Measurements from ENCODE around the gene GAL3ST2.

GAL3ST2 gene

GRCh38 chr2:241815477-241816430 lies 39.1 kb downstream of the GAL3ST2 start:
- H3K9ac ChIP-seq (ENCODE audit: low read depth, low read length, poor library complexity), result peak overlapping the region; percentile 4
- no peak overlapping the region for H4K91ac ChIP-seq (ENCODE audit: low read depth, low read length, poor library complexity)
- H3K27ac ChIP-seq (replicated peaks; ENCODE audit: low read length), result no peak overlapping the region
- H3K27me3 ChIP-seq (ENCODE audit: control insufficient read depth in 3 of 3, insufficient read depth in 3 of 3, low read depth in 1 of 3, low read length in 3 of 3), result peaks cover 0 to 6% (median 0%) of the 10 kb centered on the region in 3 experiments
- peak overlapping the region; percentile 80 for H3K23ac ChIP-seq (ENCODE audit: low read depth, low read length, poor library complexity)
- WGBS, 2 donors (ENCODE audit: extremely low coverage in 2 of 2, insufficient read length in 2 of 2, insufficient replicate concordance in 1 of 2), result no CpG with 5 or more reads among the region's 48 CpGs
- H2BK120ac ChIP-seq (ENCODE audit: low read depth, low read length), result no peak overlapping the region
- H2BK15ac ChIP-seq (ENCODE audit: low read length), result peak overlapping the region; percentile 67
- no peak for DNase-seq (ENCODE audit: low spot score)
- no peak overlapping the region for H2AFZ ChIP-seq (ENCODE audit: low read length)
- no peak overlapping the region for H3K4me3 ChIP-seq (ENCODE audit: low read length in 2 of 2)
- H2BK5ac ChIP-seq (ENCODE audit: low read length), result peak overlapping the region; percentile 75
- H2AK5ac ChIP-seq (ENCODE audit: low read depth, low read length), result peak overlapping the region; percentile 94
- peak overlapping the region; percentile 85 for H3K18ac ChIP-seq (ENCODE audit: low read length)
- peaks cover 3% of the 10 kb centered on the region for H3K79me1 ChIP-seq (ENCODE audit: low read depth, low read length)
- H4K8ac ChIP-seq (ENCODE audit: low read depth, low read length), result peak overlapping the region; percentile 92
- H3K9me3 ChIP-seq (replicated peaks in 1 of 2; ENCODE audit: control insufficient read depth in 2 of 2, insufficient read depth in 1 of 2, low read depth in 1 of 2, low read length in 2 of 2), result no peaks in the 10 kb centered on the region
- H3K4me2 ChIP-seq (ENCODE audit: insufficient read depth, low read length, poor library complexity, severe bottlenecking), result no peak overlapping the region
- H3K14ac ChIP-seq (ENCODE audit: low read length), result peak overlapping the region; percentile 94
- peak overlapping the region; percentile 41 for H2BK12ac ChIP-seq (ENCODE audit: low read length)
- no peaks in the 10 kb centered on the region for H3K36me3 ChIP-seq (replicated peaks in 1 of 2; ENCODE audit: control insufficient read depth in 2 of 2, insufficient read depth in 2 of 2, low read length in 2 of 2)
- peaks cover 0 to 2% of the 10 kb centered on the region in 2 donors for H3K4me1 ChIP-seq (ENCODE audit: control insufficient read depth in 2 of 2, insufficient read depth in 1 of 2, low read depth in 1 of 2, low read length in 2 of 2)
- no peak overlapping the region for H3K4ac ChIP-seq (ENCODE audit: low read length)

GRCh38 chr2:241816431-241817121 lies 40.0 kb downstream of the GAL3ST2 start:
- no peak for DNase-seq (ENCODE audit: low spot score)
- Histone ChIP-seq H2BK120ac (ENCODE audit: low read depth, low read length) (no peak overlapping the region), H3K27me3 (ENCODE audit: control insufficient read depth in 3 of 3, insufficient read depth in 3 of 3, low read depth in 1 of 3, low read length in 3 of 3) (peaks cover 0 to 6% (median 0%) of the 10 kb centered on the region in 3 experiments), H3K4me1 (ENCODE audit: control insufficient read depth in 2 of 2, insufficient read depth in 1 of 2, low read depth in 1 of 2, low read length in 2 of 2) (peaks cover 0 to 2% of the 10 kb centered on the region in 2 donors), H4K91ac (ENCODE audit: low read depth, low read length, poor library complexity) (no peak overlapping the region), H3K4me2 (ENCODE audit: insufficient read depth, low read length, poor library complexity, severe bottlenecking) (no peak overlapping the region), H2BK12ac (ENCODE audit: low read length) (peak overlapping the region; percentile 58), H3K4me3 (ENCODE audit: low read length in 2 of 2) (no peak overlapping the region), H2BK15ac (ENCODE audit: low read length) (no peak overlapping the region), H2AFZ (ENCODE audit: low read length) (peak overlapping the region; percentile 40), H3K18ac (ENCODE audit: low read length) (peak overlapping the region; percentile 85), H3K27ac (replicated peaks; ENCODE audit: low read length) (no peak overlapping the region), H2BK5ac (ENCODE audit: low read length) (peak overlapping the region; percentile 75), H3K79me1 (ENCODE audit: low read depth, low read length) (peaks cover 3% of the 10 kb centered on the region), H2AK5ac (ENCODE audit: low read depth, low read length) (peak overlapping the region; percentile 94), H3K4ac (ENCODE audit: low read length) (no peak overlapping the region), H3K36me3 (replicated peaks in 1 of 2; ENCODE audit: control insufficient read depth in 2 of 2, insufficient read depth in 2 of 2, low read length in 2 of 2) (no peaks in the 10 kb centered on the region), H3K23ac (ENCODE audit: low read depth, low read length, poor library complexity) (peak overlapping the region; percentile 80), H3K9ac (ENCODE audit: low read depth, low read length, poor library complexity) (no peak overlapping the region), H3K9me3 (replicated peaks in 1 of 2; ENCODE audit: control insufficient read depth in 2 of 2, insufficient read depth in 1 of 2, low read depth in 1 of 2, low read length in 2 of 2) (no peaks in the 10 kb centered on the region), H4K8ac (ENCODE audit: low read depth, low read length) (no peak overlapping the region), H3K14ac (ENCODE audit: low read length) (peak overlapping the region; percentile 94)
- no CpG with 5 or more reads among the region's 33 CpGs for WGBS, 2 donors (ENCODE audit: extremely low coverage in 2 of 2, insufficient read length in 2 of 2, insufficient replicate concordance in 1 of 2)

- Histone ChIP-seq H3K4me1 (ENCODE audit: control insufficient read depth in 2 of 2, insufficient read depth in 1 of 2, low read depth in 1 of 2, low read length in 2 of 2) (peaks cover 0 to 2% of the 10 kb centered on the region in 2 donors), H3K4me2 (ENCODE audit: insufficient read depth, low read length, poor library complexity, severe bottlenecking) (no peak overlapping the region), H3K36me3 (replicated peaks in 1 of 2; ENCODE audit: control insufficient read depth in 2 of 2, insufficient read depth in 2 of 2, low read length in 2 of 2) (no peaks in the 10 kb centered on the region), H2BK5ac (ENCODE audit: low read length) (peak overlapping the region; percentile 75), H3K23ac (ENCODE audit: low read depth, low read length, poor library complexity) (no peak overlapping the region), H3K27ac (replicated peaks; ENCODE audit: low read length) (no peak overlapping the region), H2BK15ac (ENCODE audit: low read length) (no peak overlapping the region), H3K9me3 (replicated peaks in 1 of 2; ENCODE audit: control insufficient read depth in 2 of 2, insufficient read depth in 1 of 2, low read depth in 1 of 2, low read length in 2 of 2) (no peaks in the 10 kb centered on the region), H3K4ac (ENCODE audit: low read length) (no peak overlapping the region), H4K91ac (ENCODE audit: low read depth, low read length, poor library complexity) (no peak overlapping the region), H3K14ac (ENCODE audit: low read length) (peak overlapping the region; percentile 56), H2BK12ac (ENCODE audit: low read length) (peak overlapping the region; percentile 58), H3K4me3 (ENCODE audit: low read length in 2 of 2) (no peak overlapping the region), H2AFZ (ENCODE audit: low read length) (peak overlapping the region; percentile 40), H3K9ac (ENCODE audit: low read depth, low read length, poor library complexity) (no peak overlapping the region), H3K27me3 (ENCODE audit: control insufficient read depth in 3 of 3, insufficient read depth in 3 of 3, low read depth in 1 of 3, low read length in 3 of 3) (peaks cover 0 to 6% (median 0%) of the 10 kb centered on the region in 3 experiments), H3K79me1 (ENCODE audit: low read depth, low read length) (peaks cover 3% of the 10 kb centered on the region), H2AK5ac (ENCODE audit: low read depth, low read length) (peak overlapping the region; percentile 94), H2BK120ac (ENCODE audit: low read depth, low read length) (no peak overlapping the region), H4K8ac (ENCODE audit: low read depth, low read length) (no peak overlapping the region), H3K18ac (ENCODE audit: low read length) (peak overlapping the region; percentile 74)
- WGBS, 2 donors (ENCODE audit: extremely low coverage in 2 of 2, insufficient read length in 2 of 2, insufficient replicate concordance in 1 of 2), result no CpG with 5 or more reads among the region's 16 CpGs
- DNase-seq (ENCODE audit: low spot score), result no peak
These were observed 40.7 kb downstream of the GAL3ST2 start for GRCh38 chr2:241817126-241817820.

Data from neuronal stem cell (in vitro differentiated cells).